H1 (cell line): ENCODE measurements around the gene LRRC4C. TPM values are rescaled to one million over a fixed set of nuclear protein-coding genes. Genes with fewer than 3 reads are reported as not detected.

ENCODE experiments used
- CTCF ChIA-PET: fragments of 300-600 bp; sonication (Branson Sonifier 250); formaldehyde crosslinking; loops from one replicate; lab custom pipeline; 2021; ENCODE audit not compliant: partially characterized antibody; lab: Charles Lee
- POLR2A ChIA-PET: fragments of 300-600 bp; sonication (Branson Sonifier 250); formaldehyde crosslinking; loops from one replicate; lab custom pipeline; 2021; ENCODE audit warnings: inconsistent platforms; ENCODE audit not compliant: partially characterized antibody; lab: Charles Lee
- DNase-seq, 2 experiments: peaks; one replicate each; pipeline versions ENCODE4 v3.0.0 to v3.0.0-alpha.2; 2010 to 2022; ENCODE audit warnings: low spot score in 2 of 2, low read depth in 1 of 2, mixed read lengths in 1 of 2
- FAIRE-seq: peaks from 2 replicates; lab custom pipeline; 2011; peaks lifted over from hg19 to GRCh38; lab: Jason Lieb, UNC
- H2AFZ ChIP-seq: 2 replicates; pipeline ENCODE4 v1.8.1; 2012; ENCODE audit warnings: low read length, inconsistent platforms
- H2AK5ac ChIP-seq: 2 replicates; pipeline ENCODE4 v1.6.1; 2013; ENCODE audit warnings: low read depth, low read length
- H2BK120ac ChIP-seq: replicated peaks from 2 replicates; pipeline ENCODE3; 2013; ENCODE audit warnings: low read depth, low read length, inconsistent platforms
- H2BK12ac ChIP-seq: 2 replicates; pipeline ENCODE4 v1.6.1; 2013; ENCODE audit warnings: low read depth, low read length
- H2BK15ac ChIP-seq: 2 replicates; pipeline ENCODE4 v1.6.1; 2013; ENCODE audit warnings: low read length
- H2BK20ac ChIP-seq: 2 replicates; pipeline ENCODE4 v1.6.1; 2013; ENCODE audit warnings: low read length
- H2BK5ac ChIP-seq: 2 replicates; pipeline ENCODE4 v1.6.1; 2013; ENCODE audit warnings: low read depth, low read length
- H3K14ac ChIP-seq: 2 replicates; pipeline ENCODE4 v1.6.1; 2013; ENCODE audit warnings: inconsistent platforms; ENCODE audit not compliant: insufficient read length
- H3K18ac ChIP-seq: 2 replicates; pipeline ENCODE4 v1.6.1; 2013; ENCODE audit warnings: low read length; ENCODE audit errors: extremely low read depth
- H3K23ac ChIP-seq: 2 replicates; pipeline ENCODE4 v1.6.1; 2013; ENCODE audit warnings: inconsistent platforms; ENCODE audit not compliant: insufficient read length
- H3K23me2 ChIP-seq: 2 replicates; pipeline ENCODE4 v1.6.1; 2013; ENCODE audit warnings: low read depth, low read length
- H3K27ac ChIP-seq: 2 replicates; pipeline ENCODE4 v1.6.1; 2011; ENCODE audit warnings: low read depth, low read length, inconsistent platforms
- H3K27me3 ChIP-seq, 4 experiments: replicated peaks in 1 of 4; 1 replicate in 1 of 4; 2 replicates in 3 of 4; pipeline versions ENCODE4 v1.6.1 to v1.8.1; 2011 to 2013; ENCODE audit warnings: low read length in 3 of 4, mild to moderate bottlenecking in 3 of 4, inconsistent platforms in 2 of 4, mixed read lengths in 2 of 4, moderate library complexity in 1 of 4; ENCODE audit not compliant: control insufficient read depth in 3 of 4, insufficient read depth in 3 of 4; ENCODE audit errors: extremely low read depth in 1 of 4
- H3K36me3 ChIP-seq, 4 experiments: 2 replicates each; pipeline versions ENCODE4 v1.6.1 to v1.8.1; 2011 to 2013; ENCODE audit warnings: mild to moderate bottlenecking in 4 of 4, low read length in 3 of 4, moderate library complexity in 2 of 4, control low read depth in 1 of 4, inconsistent platforms in 1 of 4; ENCODE audit not compliant: insufficient read depth in 4 of 4, control insufficient read depth in 2 of 4
- H3K4ac ChIP-seq: replicated peaks from 2 replicates; pipeline ENCODE3; 2013; ENCODE audit warnings: low read length, low read depth, mixed read lengths, inconsistent platforms; ENCODE audit not compliant: insufficient read length
- H3K4me1 ChIP-seq, 4 experiments: replicated peaks in 1 of 4; 1 replicate in 1 of 4; 2 replicates in 3 of 4; pipeline versions ENCODE4 v1.6.1 to v1.8.1; 2011 to 2013; ENCODE audit warnings: low read length in 3 of 4, inconsistent platforms in 2 of 4, mixed read lengths in 1 of 4; ENCODE audit not compliant: insufficient read depth in 4 of 4, control insufficient read depth in 3 of 4
- H3K4me2 ChIP-seq, 2 experiments: 2 replicates each; pipeline versions ENCODE4 v1.6.1 to v1.8.1; 2011 to 2013; ENCODE audit warnings: low read depth in 2 of 2, low read length in 2 of 2, control low read depth in 1 of 2, inconsistent platforms in 1 of 2, mild to moderate bottlenecking in 1 of 2; ENCODE audit not compliant: insufficient read depth in 1 of 2
- H3K4me3 ChIP-seq, 4 experiments: fragments of 200-600, 300-600 bp in 1 of 4; sonication (generic), shearing (Covaris generic), sonication (Bioruptor Twin) in 1 of 4; 2 replicates each; pipeline versions ENCODE4 v1.5.1 to v1.8.1; 2011 to 2016; ENCODE audit warnings: low read length in 4 of 4, low read depth in 3 of 4, control low read depth in 2 of 4, inconsistent platforms in 2 of 4, mild to moderate bottlenecking in 2 of 4, mixed read lengths in 1 of 4, moderate library complexity in 1 of 4; ENCODE audit not compliant: insufficient read depth in 2 of 4; ENCODE audit errors: extremely low read depth in 1 of 4
- H3K56ac ChIP-seq: replicated peaks from 2 replicates; pipeline ENCODE3; 2013; ENCODE audit warnings: low read depth, mild to moderate bottlenecking, mixed read lengths, low read length, inconsistent platforms; ENCODE audit not compliant: insufficient read length
- H3K79me1 ChIP-seq: 2 replicates; pipeline ENCODE4 v1.6.1; 2013; ENCODE audit warnings: low read depth, low read length, control low read depth
- H3K79me2 ChIP-seq, 2 experiments: 2 replicates each; pipeline versions ENCODE4 v1.6.1 to v1.8.1; 2012 to 2013; ENCODE audit warnings: low read length in 2 of 2, mild to moderate bottlenecking in 2 of 2, inconsistent platforms in 1 of 2; ENCODE audit not compliant: insufficient read depth in 2 of 2, control insufficient read depth in 1 of 2
- H3K9ac ChIP-seq, 4 experiments: replicated peaks in 1 of 4; 1 replicate in 1 of 4; 2 replicates in 3 of 4; pipeline versions ENCODE4 v1.6.1 to v1.8.1; 2011 to 2013; ENCODE audit warnings: low read depth in 3 of 4, low read length in 3 of 4, control low read depth in 2 of 4, mild to moderate bottlenecking in 2 of 4, moderate library complexity in 2 of 4, inconsistent platforms in 1 of 4; ENCODE audit errors: extremely low read depth in 1 of 4
- H3K9me3 ChIP-seq, 2 experiments: 2 replicates each; pipeline versions ENCODE4 v1.6.1 to v1.8.1; 2012 to 2013; ENCODE audit warnings: mild to moderate bottlenecking in 2 of 2, moderate library complexity in 2 of 2, control low read depth in 1 of 2, inconsistent platforms in 1 of 2, low read depth in 1 of 2, low read length in 1 of 2, mixed read lengths in 1 of 2; ENCODE audit not compliant: insufficient read depth in 2 of 2
- H4K20me1 ChIP-seq, 2 experiments: replicated peaks in 1 of 2; 2 replicates each; pipeline versions ENCODE3 to v1.8.1; 2011 to 2013; ENCODE audit warnings: inconsistent platforms in 2 of 2, low read length in 2 of 2, mild to moderate bottlenecking in 1 of 2; ENCODE audit not compliant: insufficient read depth in 2 of 2, control insufficient read depth in 1 of 2
- H4K5ac ChIP-seq: 2 replicates; pipeline ENCODE4 v1.6.1; 2013; ENCODE audit warnings: low read length, low read depth, mixed read lengths, inconsistent platforms; ENCODE audit not compliant: insufficient read length
- H4K8ac ChIP-seq: 2 replicates; pipeline ENCODE4 v1.8.0; 2013; ENCODE audit warnings: mild to moderate bottlenecking, moderate library complexity, low read length, inconsistent platforms; ENCODE audit not compliant: insufficient read depth; ENCODE audit errors: extremely low read depth
- H4K91ac ChIP-seq: replicated peaks from 2 replicates; pipeline ENCODE3; 2013; ENCODE audit warnings: low read length, mixed read lengths, inconsistent platforms; ENCODE audit not compliant: insufficient read length
- BCL11A ChIP-seq, 2 experiments: IDR thresholded peaks; one replicate each; pipeline ENCODE4 v1.6.1; 2011; ENCODE audit warnings: low read depth in 2 of 2, low read length in 2 of 2, mild to moderate bottlenecking in 2 of 2
- CHD2 ChIP-seq: IDR thresholded peaks from 2 replicates; pipeline ENCODE4 v1.6.1; 2012; ENCODE audit warnings: low read length, improper control_type of control experiment
- CREB1 ChIP-seq: IDR thresholded peaks from 2 replicates; pipeline ENCODE4 v1.6.1; 2012; ENCODE audit warnings: inconsistent platforms
- EGR1 ChIP-seq: IDR thresholded peaks from 2 replicates; pipeline ENCODE4 v1.6.1; 2011; ENCODE audit warnings: low read depth, low read length, borderline replicate concordance
- GABPA ChIP-seq: IDR thresholded peaks from 2 replicates; pipeline ENCODE4 v1.6.1; 2011; ENCODE audit warnings: mild to moderate bottlenecking, low read length, moderate library complexity, borderline replicate concordance; ENCODE audit not compliant: insufficient read depth
- GTF2F1 ChIP-seq: IDR thresholded peaks from 2 replicates; pipeline ENCODE4 v1.6.1; 2012; ENCODE audit warnings: low read depth, low read length, improper control_type of control experiment, borderline replicate concordance
- JUND ChIP-seq: IDR thresholded peaks from 2 replicates; pipeline ENCODE4 v1.6.1; 2011; ENCODE audit warnings: mild to moderate bottlenecking, improper control_type of control experiment, low read length
- KDM5A ChIP-seq: fragments of 200-600 bp; IDR thresholded peaks from 2 replicates; pipeline ENCODE4 v1.7.1; 2012; ENCODE audit warnings: mild to moderate bottlenecking, low read length, inconsistent platforms, mixed read lengths
- PHF8 ChIP-seq: fragments of 200-600 bp; sonication (generic); conservative IDR thresholded peaks from 2 replicates; pipeline ENCODE4 v1.7.1; 2012; ENCODE audit warnings: low read depth, mild to moderate bottlenecking, inconsistent platforms, low read length, moderate library complexity
- RFX5 ChIP-seq: IDR thresholded peaks from 2 replicates; pipeline ENCODE4 v1.6.1; 2011; ENCODE audit warnings: low read depth, low read length, improper control_type of control experiment, borderline replicate concordance
- RNF2 ChIP-seq: fragments of 200-900, 300-1000 bp; sonication (generic); IDR thresholded peaks from 2 replicates; pipeline ENCODE4 v1.7.1; 2016; ENCODE audit warnings: borderline replicate concordance, low read depth, mild to moderate bottlenecking, antibody characterized with exemption, low read length; ENCODE audit not compliant: poor library complexity, severe bottlenecking; ENCODE audit errors: missing control alignments
- SP4 ChIP-seq: IDR thresholded peaks from 2 replicates; pipeline ENCODE4 v1.6.1; 2012; ENCODE audit warnings: low read length, inconsistent platforms
- SRF ChIP-seq: IDR thresholded peaks from 2 replicates; pipeline ENCODE4 v1.6.1; 2011; ENCODE audit warnings: mild to moderate bottlenecking, low read depth, low read length, moderate library complexity
- YY1 ChIP-seq: IDR thresholded peaks from 2 replicates; pipeline ENCODE4 v1.6.1; 2011; ENCODE audit warnings: low read depth, mild to moderate bottlenecking, low read length
- ZNF274 ChIP-seq: IDR thresholded peaks from 2 replicates; pipeline ENCODE4 v1.7.0; 2012; ENCODE audit warnings: low read length, borderline replicate concordance; ENCODE audit errors: extremely low read depth
- WGBS, 2 experiments: shearing (Covaris generic) in 1 of 2; methylation state at CpG; one replicate each; pipeline versions ENCODE4 v1.1.6 to v1.1.7; 2013 to 2015; ENCODE audit warnings: low lambda C conversion rate in 2 of 2, mixed read lengths in 2 of 2, inconsistent platforms in 1 of 2, low coverage in 1 of 2, missing lambda C conversion rate in 1 of 2; ENCODE audit not compliant: insufficient replicate concordance in 2 of 2, insufficient coverage in 1 of 2, insufficient read length in 1 of 2; ENCODE audit errors: extremely low coverage in 1 of 2, missing lambda C conversion rate in 1 of 2; 5-methylcytosine and 5-hydroxymethylcytosine counted together
- polyA plus RNA-seq, 7 experiments: library from polyadenylated mRNA; depleted of rRNA in 3 of 7; stranded (reverse) in 5 of 7; unstranded in 2 of 7; fragments of >200 nt in 5 of 7; fragments of 200-250 nt in 2 of 7; gene quantifications; 1 replicate in 5 of 7; 2 replicates in 1 of 7; 4 replicates in 1 of 7; pipeline versions ENCODE4 v1.2.1 to v1.2.3, GENCODE V29; 2011 to 2013; ENCODE audit warnings: missing spikeins in 2 of 7, mixed read lengths in 2 of 7
- total RNA-seq: library from RNA; stranded (reverse); fragmentation: NEBNext Ultra II Directional; extraction: Animal tissue kit (Norgen Biotek cat#: 25700); gene quantifications from 2 replicates; pipeline ENCODE4 v1.2.1, GENCODE V29; 2021

LRRC4C gene
- total and polyA plus RNA-seq, 2 of the 8 experiments (the other 6 are each of a cell fraction or from before 2014, with no cell fraction given), result 0.23 to 2.2 TPM

DNA sequence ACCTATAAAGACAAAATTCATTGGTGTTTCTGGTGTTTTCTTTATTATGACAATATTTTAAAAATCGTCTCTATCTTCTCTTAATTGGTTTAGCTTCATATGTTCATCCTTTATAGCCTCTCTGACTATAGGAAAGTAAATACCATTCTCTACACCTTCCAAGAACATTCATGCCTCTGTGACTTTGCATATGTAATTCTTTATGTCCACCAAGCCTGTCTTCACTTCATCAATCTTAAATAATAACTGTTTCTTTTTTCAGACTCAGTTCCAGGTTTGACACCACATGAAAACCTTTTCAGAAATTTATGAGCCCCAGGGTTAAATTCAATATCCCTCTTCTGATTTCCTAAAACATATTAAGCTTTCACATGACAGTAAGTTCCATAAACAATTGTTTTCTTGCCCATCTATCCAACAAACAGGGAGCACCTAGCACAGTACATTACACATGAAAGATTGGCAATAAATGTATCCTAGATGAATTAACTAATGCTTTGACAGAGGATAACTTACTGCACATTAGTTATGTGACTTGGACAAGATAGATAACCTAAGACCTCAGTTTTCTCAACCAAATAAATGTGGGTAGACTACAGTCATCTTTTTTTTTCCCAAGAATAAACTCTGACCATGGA, 886.1 kb downstream of the LRRC4C start:
- Histone ChIP-seq H3K23ac (no peak overlapping the region), H3K23me2 (no peaks in the 10 kb centered on the region), H3K9ac (no peak overlapping the region), H3K27ac (no peak overlapping the region), H4K5ac (no peak overlapping the region), H3K27me3 (no peaks in the 10 kb centered on the region), H3K4me1 (no peaks in the 10 kb centered on the region), H4K8ac (no peak overlapping the region), H3K4me2 (no peak overlapping the region), H3K9me3 (no peaks in the 10 kb centered on the region), H3K79me1 (no peaks in the 10 kb centered on the region), H2BK15ac (no peak overlapping the region), H3K4ac (no peak overlapping the region), H2AK5ac (no peak overlapping the region), H3K36me3 (no peaks in the 10 kb centered on the region), H3K4me3 (no peak overlapping the region), H2AFZ (no peak overlapping the region), H2BK5ac (no peak overlapping the region), H3K56ac (no peak overlapping the region), H2BK120ac (no peak overlapping the region), H2BK12ac (no peak overlapping the region), H3K79me2 (no peaks in the 10 kb centered on the region), H4K91ac (no peak overlapping the region), H4K20me1 (no peaks in the 10 kb centered on the region), H3K14ac (no peak overlapping the region), H3K18ac (no peak overlapping the region), H2BK20ac (no peak overlapping the region)
- DNase-seq (no peak), FAIRE-seq (no peak)
- 80% methylated on average over 1 of the region's 1 CpG; no CpG with 5 or more reads in 1 of the 2 experiments for WGBS, 2 experiments
- POLR2A ChIA-PET, result no interaction called here
- CTCF ChIA-PET, result no interaction called here
- no peak for TF ChIP-seq ZNF274
- no peak for TF ChIP-seq RNF2
- no peak for TF ChIP-seq SRF
- TF ChIP-seq YY1, result no peak
- TF ChIP-seq KDM5A, result no peak
- TF ChIP-seq CREB1, result no peak
- TF ChIP-seq RFX5, result no peak
- no peak for TF ChIP-seq PHF8
- no peak for TF ChIP-seq SP4
- TF ChIP-seq JUND, result no peak
- TF ChIP-seq GABPA, result no peak
- TF ChIP-seq EGR1, result no peak
- no peak for TF ChIP-seq CHD2
- TF ChIP-seq BCL11A (IDR thresholded peaks at IDR 0.05; ENCODE audit: low read depth in 2 of 2, low read length in 2 of 2), result no peak
- no peak for TF ChIP-seq GTF2F1
